ENCODE measurements around the gene ZSCAN10. TPM values are rescaled to one million over a fixed set of nuclear protein-coding genes. Genes with fewer than 3 reads are reported as not detected.

Gene ZSCAN10
- total and polyA plus RNA-seq, 2 experiments from 2014 or later, result 217 to 519 TPM

DNA sequence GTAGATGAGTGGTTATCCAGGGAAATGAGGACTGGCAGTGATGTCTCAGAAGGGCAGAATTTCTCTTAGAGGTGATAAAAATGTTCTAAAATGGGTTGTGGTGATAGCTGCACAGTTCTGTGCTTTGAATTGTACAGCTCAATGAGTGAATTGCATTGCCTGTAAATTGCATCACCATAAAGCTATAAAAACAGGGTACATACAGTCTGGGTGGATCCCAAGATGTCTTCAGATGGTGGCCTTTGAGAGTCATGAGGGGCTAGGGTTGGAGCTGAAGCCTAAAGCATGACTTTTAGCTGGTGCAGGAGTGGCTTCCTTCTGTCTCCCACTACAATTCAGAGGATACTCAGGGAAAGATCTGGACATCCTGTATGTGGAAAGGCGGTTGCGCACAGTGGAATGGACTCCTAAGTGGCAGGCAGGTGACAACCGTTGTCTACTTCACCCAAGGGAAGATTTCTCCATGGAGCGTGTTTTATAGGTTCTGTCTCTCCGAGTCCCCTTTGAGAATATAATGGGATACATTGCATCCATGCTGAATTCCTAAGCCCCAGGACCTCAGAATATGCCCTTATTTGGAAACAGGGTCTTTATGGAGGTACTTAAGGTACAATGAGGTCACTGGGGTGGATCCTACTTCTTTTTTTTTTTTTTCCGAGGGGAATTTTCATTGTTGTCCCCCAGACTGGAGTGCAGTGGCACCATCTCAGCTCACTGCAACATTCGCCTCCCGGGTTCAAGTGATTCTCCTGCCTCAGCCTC lies 35.3 kb downstream of the ZSCAN10 start:
- H3K27me3 Mint-ChIP-seq (ENCODE audit: insufficient read depth, low read depth, poor library complexity), result peaks cover 31% of the 10 kb centered on the region
- Histone ChIP-seq H3K27ac (ENCODE audit: low read depth) (peak overlapping the region; percentile 60; the same call in 1 of the 2 replicates), H3K4me1 (ENCODE audit: insufficient read depth) (peaks cover 14% of the 10 kb centered on the region), H3K9me2 (ENCODE audit: insufficient read depth) (no peaks in the 10 kb centered on the region), H4K20me1 (replicated peaks; ENCODE audit: insufficient read depth) (no peaks in the 10 kb centered on the region), H3K4me3 (no peak overlapping the region), H2AFZ (0 out of 2 replicates have a peak overlapping the region, but pooled peaks have one; percentile 39), H3K4me2 (no peak overlapping the region), H3K27me3 (ENCODE audit: insufficient read depth) (0 out of 2 replicates have a peak, but pooled peaks cover 4% of the 10 kb centered on the region), H3K79me2 (replicated peaks; ENCODE audit: insufficient read depth) (no peaks in the 10 kb centered on the region), H3F3A (replicated peaks; ENCODE audit: low read depth) (peaks cover 9% of the 10 kb centered on the region; the same call in 1 of the 2 replicates), H3K36me3 (ENCODE audit: insufficient read depth) (no peaks in the 10 kb centered on the region)
- H3K4me3 Mint-ChIP-seq, result no peak overlapping the region
- H3K27ac Mint-ChIP-seq, result no peak overlapping the region
- peaks cover 24% of the 10 kb centered on the region for H3K4me1 Mint-ChIP-seq
- no peaks in the 10 kb centered on the region for H3K9me3 Mint-ChIP-seq
- no peak for ATAC-seq
- DNase-seq (ENCODE audit: low spot score), result peak; percentile 57
- TF ChIP-seq, protein P1, sequence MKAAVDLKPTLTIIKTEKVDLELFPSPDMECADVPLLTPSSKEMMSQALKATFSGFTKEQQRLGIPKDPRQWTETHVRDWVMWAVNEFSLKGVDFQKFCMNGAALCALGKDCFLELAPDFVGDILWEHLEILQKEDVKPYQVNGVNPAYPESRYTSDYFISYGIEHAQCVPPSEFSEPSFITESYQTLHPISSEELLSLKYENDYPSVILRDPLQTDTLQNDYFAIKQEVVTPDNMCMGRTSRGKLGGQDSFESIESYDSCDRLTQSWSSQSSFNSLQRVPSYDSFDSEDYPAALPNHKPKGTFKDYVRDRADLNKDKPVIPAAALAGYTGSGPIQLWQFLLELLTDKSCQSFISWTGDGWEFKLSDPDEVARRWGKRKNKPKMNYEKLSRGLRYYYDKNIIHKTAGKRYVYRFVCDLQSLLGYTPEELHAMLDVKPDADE (IDR thresholded peaks at IDR 0.05), result no peak
- no peak for TF ChIP-seq JUNB (IDR thresholded peaks at IDR 0.05; ENCODE audit: unreplicated experiment)
- no peak for TF ChIP-seq ZNF114 (CRISPR knock-in tag; IDR thresholded peaks at IDR 0.05)
- no peak for TF ChIP-seq STAT1 (IDR thresholded peaks at IDR 0.05; ENCODE audit: unreplicated experiment)
- H3K36me3 Mint-ChIP-seq (ENCODE audit: low read depth), result no peaks in the 10 kb centered on the region; the same call in 2 of the 3 replicates

DNA sequence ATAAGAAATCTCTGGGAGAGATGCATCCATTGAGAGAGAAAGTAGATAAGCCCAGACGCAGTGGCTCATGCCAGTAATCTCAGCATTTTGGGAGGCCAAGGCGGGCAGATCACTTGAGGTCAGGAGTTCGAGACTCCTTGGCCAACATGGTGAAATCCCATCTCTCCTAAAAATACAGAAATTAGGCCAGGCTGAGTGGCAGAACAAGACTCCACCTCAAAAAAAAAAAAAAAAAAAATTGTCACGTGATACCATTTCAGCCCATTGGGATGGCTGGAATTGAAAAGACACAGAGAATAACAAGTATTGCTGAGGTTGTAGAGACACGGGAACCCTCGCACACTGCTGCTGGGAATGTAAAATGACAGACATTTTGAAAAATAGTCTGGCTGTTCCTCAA lies 36.5 kb downstream of the ZSCAN10 start:
- no peaks in the 10 kb centered on the region; the same call in 1 of the 2 replicates for H3K79me2 ChIP-seq (replicated peaks; ENCODE audit: insufficient read depth)
- no peaks in the 10 kb centered on the region; the same call in 1 of the 2 replicates for H4K20me1 ChIP-seq (replicated peaks; ENCODE audit: insufficient read depth)
- Mint-ChIP-seq H3K9me3 (no peaks in the 10 kb centered on the region), H3K4me3 (no peak overlapping the region), H3K36me3 (ENCODE audit: low read depth) (no peaks in the 10 kb centered on the region; the same call in 2 of the 3 replicates), H3K27ac (no peak overlapping the region), H3K4me1 (peaks cover 24% of the 10 kb centered on the region), H3K27me3 (ENCODE audit: insufficient read depth, low read depth, poor library complexity) (peaks cover 28% of the 10 kb centered on the region)
- H3K27me3 ChIP-seq (ENCODE audit: insufficient read depth), result peaks cover 4% of the 10 kb centered on the region; the same call in 1 of the 2 replicates
- TF ChIP-seq POLR2AphosphoS5 (IDR thresholded peaks at IDR 0.05; ENCODE audit: low read depth), result no peak
- TF ChIP-seq, protein P2, sequence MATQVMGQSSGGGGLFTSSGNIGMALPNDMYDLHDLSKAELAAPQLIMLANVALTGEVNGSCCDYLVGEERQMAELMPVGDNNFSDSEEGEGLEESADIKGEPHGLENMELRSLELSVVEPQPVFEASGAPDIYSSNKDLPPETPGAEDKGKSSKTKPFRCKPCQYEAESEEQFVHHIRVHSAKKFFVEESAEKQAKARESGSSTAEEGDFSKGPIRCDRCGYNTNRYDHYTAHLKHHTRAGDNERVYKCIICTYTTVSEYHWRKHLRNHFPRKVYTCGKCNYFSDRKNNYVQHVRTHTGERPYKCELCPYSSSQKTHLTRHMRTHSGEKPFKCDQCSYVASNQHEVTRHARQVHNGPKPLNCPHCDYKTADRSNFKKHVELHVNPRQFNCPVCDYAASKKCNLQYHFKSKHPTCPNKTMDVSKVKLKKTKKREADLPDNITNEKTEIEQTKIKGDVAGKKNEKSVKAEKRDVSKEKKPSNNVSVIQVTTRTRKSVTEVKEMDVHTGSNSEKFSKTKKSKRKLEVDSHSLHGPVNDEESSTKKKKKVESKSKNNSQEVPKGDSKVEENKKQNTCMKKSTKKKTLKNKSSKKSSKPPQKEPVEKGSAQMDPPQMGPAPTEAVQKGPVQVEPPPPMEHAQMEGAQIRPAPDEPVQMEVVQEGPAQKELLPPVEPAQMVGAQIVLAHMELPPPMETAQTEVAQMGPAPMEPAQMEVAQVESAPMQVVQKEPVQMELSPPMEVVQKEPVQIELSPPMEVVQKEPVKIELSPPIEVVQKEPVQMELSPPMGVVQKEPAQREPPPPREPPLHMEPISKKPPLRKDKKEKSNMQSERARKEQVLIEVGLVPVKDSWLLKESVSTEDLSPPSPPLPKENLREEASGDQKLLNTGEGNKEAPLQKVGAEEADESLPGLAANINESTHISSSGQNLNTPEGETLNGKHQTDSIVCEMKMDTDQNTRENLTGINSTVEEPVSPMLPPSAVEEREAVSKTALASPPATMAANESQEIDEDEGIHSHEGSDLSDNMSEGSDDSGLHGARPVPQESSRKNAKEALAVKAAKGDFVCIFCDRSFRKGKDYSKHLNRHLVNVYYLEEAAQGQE (IDR thresholded peaks at IDR 0.05; ENCODE audit: unreplicated experiment), result no peak
- no peak for TF ChIP-seq EZH2phosphoT487 (IDR thresholded peaks at IDR 0.05; ENCODE audit: unreplicated experiment)
- no peak for TF ChIP-seq JUNB (IDR thresholded peaks at IDR 0.05; ENCODE audit: unreplicated experiment)
- no peak for TF ChIP-seq CREB1 (CRISPR knock-in tag; IDR thresholded peaks at IDR 0.05; ENCODE audit: low read depth)
- TF ChIP-seq, protein P3, sequence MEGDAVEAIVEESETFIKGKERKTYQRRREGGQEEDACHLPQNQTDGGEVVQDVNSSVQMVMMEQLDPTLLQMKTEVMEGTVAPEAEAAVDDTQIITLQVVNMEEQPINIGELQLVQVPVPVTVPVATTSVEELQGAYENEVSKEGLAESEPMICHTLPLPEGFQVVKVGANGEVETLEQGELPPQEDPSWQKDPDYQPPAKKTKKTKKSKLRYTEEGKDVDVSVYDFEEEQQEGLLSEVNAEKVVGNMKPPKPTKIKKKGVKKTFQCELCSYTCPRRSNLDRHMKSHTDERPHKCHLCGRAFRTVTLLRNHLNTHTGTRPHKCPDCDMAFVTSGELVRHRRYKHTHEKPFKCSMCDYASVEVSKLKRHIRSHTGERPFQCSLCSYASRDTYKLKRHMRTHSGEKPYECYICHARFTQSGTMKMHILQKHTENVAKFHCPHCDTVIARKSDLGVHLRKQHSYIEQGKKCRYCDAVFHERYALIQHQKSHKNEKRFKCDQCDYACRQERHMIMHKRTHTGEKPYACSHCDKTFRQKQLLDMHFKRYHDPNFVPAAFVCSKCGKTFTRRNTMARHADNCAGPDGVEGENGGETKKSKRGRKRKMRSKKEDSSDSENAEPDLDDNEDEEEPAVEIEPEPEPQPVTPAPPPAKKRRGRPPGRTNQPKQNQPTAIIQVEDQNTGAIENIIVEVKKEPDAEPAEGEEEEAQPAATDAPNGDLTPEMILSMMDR (conservative IDR thresholded peaks at IDR 0.05; ENCODE audit: low read depth in 2 of 2), result no peak
- TF ChIP-seq ZNF114 (CRISPR knock-in tag; IDR thresholded peaks at IDR 0.05), result no peak
- TF ChIP-seq EZH2 (IDR thresholded peaks at IDR 0.05; ENCODE audit: low read depth, unreplicated experiment), result no peak
- no peak overlapping the region for H2AFZ ChIP-seq
- no peaks in the 10 kb centered on the region for H3K9me2 ChIP-seq (ENCODE audit: insufficient read depth)
- H3K27ac ChIP-seq (ENCODE audit: low read depth), result no peak overlapping the region
- H3K4me2 ChIP-seq, result no peak overlapping the region
- DNase-seq (ENCODE audit: low spot score) (no peak), ATAC-seq (no peak)
- no peaks in the 10 kb centered on the region for H3K36me3 ChIP-seq (ENCODE audit: insufficient read depth)
- H3K4me3 ChIP-seq, result no peak overlapping the region
- H3K4me1 ChIP-seq (ENCODE audit: insufficient read depth), result peaks cover 14% of the 10 kb centered on the region
- peaks cover 12% of the 10 kb centered on the region for H3F3A ChIP-seq (replicated peaks; ENCODE audit: low read depth)

All from GM23338 (cell line).